Activated T-helper 2 cell treated with anti-CD3 and anti-CD28 coated beads, Interferon-gamma antibody, Interleukin-2, Interleukin-4, amounts not matched to agents 10 μg/mL and 5 μg/mL and 100 μg/mL, durations not matched to agents 14 hours and 24 hours and 36 hours (primary cell): ENCODE results near the gene LILRA5. TPM values are rescaled to one million over a fixed set of nuclear protein-coding genes. Genes with fewer than 3 reads are reported as not detected.
"Not testable (repeated sequence)": the region's sequence is repeated elsewhere in the genome, so short reads cannot be mapped to it uniquely, and the experiment has no call there.

ENCODE experiments used
- DNase-seq: peaks from one replicate; pipeline ENCODE4 v3.0.0; 2021; ENCODE audit warnings: low spot score
- H3K27ac Mint-ChIP-seq: one replicate; pipeline ENCODE4 v1.8.0; 2021; ENCODE audit warnings: mixed read lengths
- H3K27me3 Mint-ChIP-seq: one replicate; pipeline ENCODE4 v1.8.0; 2021; ENCODE audit warnings: low read depth, mixed read lengths
- H3K36me3 Mint-ChIP-seq: one replicate; pipeline ENCODE4 v1.8.0; 2021; ENCODE audit warnings: low read depth, mixed read lengths
- H3K4me1 Mint-ChIP-seq: one replicate; pipeline ENCODE4 v1.8.0; 2021; ENCODE audit warnings: low read depth, mixed read lengths
- H3K4me3 Mint-ChIP-seq: one replicate; pipeline ENCODE4 v1.8.0; 2021; ENCODE audit warnings: low read depth, mild to moderate bottlenecking, moderate library complexity, mixed read lengths
- H3K9me3 Mint-ChIP-seq: one replicate; pipeline ENCODE4 v1.8.0; 2021; ENCODE audit warnings: mixed read lengths
- intact Hi-C: fragments of 100-400 bp; cut with micrococcal nuclease; formaldehyde crosslinking; loops from one replicate; pipeline ENCODE4 v1.15.1; 2023
- total RNA-seq: library from RNA; stranded (reverse); gene quantifications from 2 replicates; pipeline ENCODE4 v1.2.3, GENCODE V29; 2022

Gene LILRA5
- total RNA-seq, 1 donor from 2014 or later, result not detected

DNA sequence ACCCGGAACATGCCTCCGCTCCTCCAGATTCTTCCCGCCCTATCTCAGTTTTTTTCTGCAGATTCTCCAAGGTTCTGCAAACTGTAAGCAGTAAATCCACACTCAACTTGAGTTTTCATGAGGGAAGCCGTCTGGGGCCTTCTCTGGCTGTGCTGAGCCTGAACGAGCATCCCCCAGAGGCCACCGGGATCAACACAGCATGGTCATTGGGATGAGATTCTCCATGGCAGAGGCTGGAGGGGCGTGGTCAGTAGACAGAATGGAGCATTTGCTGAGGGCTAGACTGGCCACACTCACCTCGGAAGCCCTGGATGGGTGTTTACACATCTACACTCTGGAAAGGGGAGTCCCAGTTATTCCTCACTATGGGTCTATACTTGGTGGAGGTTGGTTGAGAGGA, 28.3 kb upstream of the LILRA5 start:
- H3K27me3 Mint-ChIP-seq, result peaks cover 9% of the 10 kb centered on the region
- H3K4me1 Mint-ChIP-seq, result no peaks in the 10 kb centered on the region
- H3K9me3 Mint-ChIP-seq, result no peaks in the 10 kb centered on the region
- intact Hi-C loops, result no loop called here
- no peak overlapping the region for H3K27ac Mint-ChIP-seq
- no peak overlapping the region for H3K4me3 Mint-ChIP-seq
- no peak for DNase-seq
- H3K36me3 Mint-ChIP-seq, result no peaks in the 10 kb centered on the region

DNA sequence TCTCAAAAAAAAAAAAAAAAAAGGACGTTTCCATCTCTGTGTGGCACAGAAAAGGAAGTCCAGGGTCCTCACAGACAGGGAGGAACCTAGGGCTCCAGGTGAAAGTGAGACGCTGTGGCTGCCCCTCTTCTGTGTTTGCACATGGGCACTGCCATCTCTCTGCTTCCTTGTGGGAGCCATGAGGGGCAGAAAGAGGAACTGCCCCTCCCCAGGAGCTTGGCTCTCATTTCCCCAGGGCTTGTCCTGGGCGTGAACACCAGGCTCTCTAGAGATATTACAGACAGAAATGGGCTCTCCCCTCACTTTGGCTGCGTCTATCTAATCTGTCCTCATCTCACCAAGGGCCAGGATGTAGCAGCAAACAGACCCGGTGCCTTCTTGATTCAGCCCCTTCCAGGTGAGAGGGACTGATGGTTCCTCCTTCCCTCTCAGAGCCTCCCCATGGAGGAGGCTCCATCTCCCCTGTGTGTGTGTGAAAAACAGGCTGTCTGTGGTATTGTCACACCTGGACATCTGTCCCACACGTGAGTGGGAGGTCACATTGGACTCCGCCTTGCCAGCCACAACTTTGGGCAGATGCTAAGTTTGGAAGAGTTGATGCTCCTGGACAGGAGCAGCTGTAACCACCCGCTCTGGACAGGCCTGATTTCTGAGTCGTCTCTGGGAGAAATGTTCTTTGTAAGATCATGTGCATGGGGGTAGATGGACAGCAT, 26.8 kb upstream of the LILRA5 start:
- no peak overlapping the region for H3K4me3 Mint-ChIP-seq
- no peak overlapping the region for H3K27ac Mint-ChIP-seq
- intact Hi-C loops, result no loop called here
- H3K27me3 Mint-ChIP-seq, result peaks cover 9% of the 10 kb centered on the region
- H3K9me3 Mint-ChIP-seq, result no peaks in the 10 kb centered on the region
- no peaks in the 10 kb centered on the region for H3K4me1 Mint-ChIP-seq
- no peak for DNase-seq
- no peaks in the 10 kb centered on the region for H3K36me3 Mint-ChIP-seq

DNA sequence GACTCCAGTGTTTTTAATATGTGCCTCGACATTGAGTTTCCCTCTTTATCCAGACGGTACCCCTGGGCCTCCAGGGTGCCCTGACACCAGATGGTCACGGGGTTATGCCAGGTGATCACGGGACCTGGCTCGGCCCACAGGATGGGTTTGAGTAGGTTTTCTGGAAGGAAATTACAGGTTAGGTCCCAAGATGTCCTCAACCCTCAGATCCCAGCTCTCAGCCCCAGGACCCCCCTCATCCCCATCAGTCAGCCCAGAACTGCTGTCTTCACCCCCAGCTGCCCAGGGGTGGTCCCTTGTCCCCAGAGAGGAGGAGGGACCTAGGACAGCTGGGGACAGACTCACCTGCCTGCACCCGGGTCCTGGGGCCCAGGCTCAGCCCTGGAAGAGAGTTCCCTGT, 25.6 kb upstream of the LILRA5 start:
- Mint-ChIP-seq H3K36me3 (no peaks in the 10 kb centered on the region), H3K4me1 (no peaks in the 10 kb centered on the region), H3K27me3 (peaks cover 17% of the 10 kb centered on the region), H3K4me3 (no peak overlapping the region), H3K27ac (no peak overlapping the region), H3K9me3 (no peaks in the 10 kb centered on the region)
- intact Hi-C loops, result no loop called here
- DNase-seq, result no peak

DNA sequence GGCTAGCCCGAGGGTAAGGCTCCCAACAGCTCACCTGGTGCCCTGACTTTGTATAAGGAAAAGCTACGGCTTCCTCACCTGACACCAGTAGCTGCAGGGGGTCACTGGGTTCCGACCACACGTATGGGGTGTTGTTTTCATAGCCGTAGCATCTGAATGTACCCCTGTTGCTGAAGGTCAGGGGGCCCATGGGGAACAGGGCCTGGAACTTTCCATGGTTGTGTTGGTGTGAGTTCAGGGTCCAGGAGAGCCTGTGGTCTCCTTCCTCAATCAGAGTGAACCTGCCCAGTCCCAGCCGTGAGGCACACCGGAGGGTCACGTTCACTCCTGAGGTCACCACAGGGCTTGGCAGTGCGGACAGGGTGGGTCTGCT, 24.9 kb upstream of the LILRA5 start:
- intact Hi-C loops, result no loop called here
- no peaks in the 10 kb centered on the region for H3K9me3 Mint-ChIP-seq
- peaks cover 17% of the 10 kb centered on the region for H3K27me3 Mint-ChIP-seq
- no peaks in the 10 kb centered on the region for H3K4me1 Mint-ChIP-seq
- no peak overlapping the region for H3K4me3 Mint-ChIP-seq
- H3K27ac Mint-ChIP-seq, result no peak overlapping the region
- no peak for DNase-seq
- no peaks in the 10 kb centered on the region for H3K36me3 Mint-ChIP-seq

DNA sequence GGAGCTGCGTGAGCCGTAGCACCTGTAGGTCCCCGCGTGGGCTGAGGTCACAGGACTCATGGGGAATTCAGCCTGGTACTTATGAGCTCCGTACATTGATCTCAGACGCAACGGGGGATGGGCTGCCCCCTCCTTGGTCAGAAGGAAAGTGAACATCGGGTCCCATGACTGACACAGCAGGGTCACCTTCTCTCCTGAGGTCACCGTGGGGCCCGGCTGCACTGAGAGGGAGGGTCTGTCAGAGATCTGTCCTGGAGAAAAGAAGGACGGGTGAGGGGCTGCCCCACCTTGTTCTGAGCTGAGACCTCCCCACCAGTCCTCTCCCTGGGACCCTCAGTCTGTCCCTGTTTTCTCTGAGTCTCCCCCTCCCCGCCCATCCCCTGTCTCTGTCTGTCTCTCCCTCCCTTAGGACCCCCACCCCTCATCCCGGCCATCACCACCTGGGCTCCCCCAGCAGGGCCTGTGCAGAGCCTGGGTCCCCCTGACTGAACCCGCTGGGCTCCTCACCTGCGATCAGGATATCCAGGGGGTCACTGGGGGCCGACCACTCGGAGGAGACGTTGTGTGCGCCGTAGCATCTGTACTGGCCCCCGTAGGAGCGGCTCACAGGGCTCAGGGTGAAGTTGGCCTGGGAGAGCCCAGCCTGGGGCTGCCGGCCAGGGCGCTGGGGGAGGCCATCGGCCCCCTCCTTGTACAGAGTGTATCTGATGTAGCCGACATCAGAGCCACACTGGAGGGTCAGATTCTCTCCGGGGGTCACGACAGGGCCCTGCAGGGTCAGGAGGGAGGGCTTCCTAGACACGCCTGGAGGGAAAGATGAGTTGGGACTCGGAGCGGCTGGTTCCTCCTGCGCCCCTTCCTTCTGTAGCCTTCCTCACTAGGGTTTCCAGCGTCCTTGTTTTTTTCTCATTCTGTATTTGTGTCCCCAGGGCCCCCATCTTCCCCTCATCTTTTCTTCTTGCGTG, 24.2 kb upstream of the LILRA5 start:
- peaks cover 17% of the 10 kb centered on the region for H3K27me3 Mint-ChIP-seq
- no peak overlapping the region for H3K4me3 Mint-ChIP-seq
- no peak for DNase-seq
- H3K27ac Mint-ChIP-seq, result no peak overlapping the region
- H3K36me3 Mint-ChIP-seq, result no peaks in the 10 kb centered on the region
- no peaks in the 10 kb centered on the region for H3K4me1 Mint-ChIP-seq
- intact Hi-C loops, result no loop called here
- H3K9me3 Mint-ChIP-seq, result no peaks in the 10 kb centered on the region

DNA sequence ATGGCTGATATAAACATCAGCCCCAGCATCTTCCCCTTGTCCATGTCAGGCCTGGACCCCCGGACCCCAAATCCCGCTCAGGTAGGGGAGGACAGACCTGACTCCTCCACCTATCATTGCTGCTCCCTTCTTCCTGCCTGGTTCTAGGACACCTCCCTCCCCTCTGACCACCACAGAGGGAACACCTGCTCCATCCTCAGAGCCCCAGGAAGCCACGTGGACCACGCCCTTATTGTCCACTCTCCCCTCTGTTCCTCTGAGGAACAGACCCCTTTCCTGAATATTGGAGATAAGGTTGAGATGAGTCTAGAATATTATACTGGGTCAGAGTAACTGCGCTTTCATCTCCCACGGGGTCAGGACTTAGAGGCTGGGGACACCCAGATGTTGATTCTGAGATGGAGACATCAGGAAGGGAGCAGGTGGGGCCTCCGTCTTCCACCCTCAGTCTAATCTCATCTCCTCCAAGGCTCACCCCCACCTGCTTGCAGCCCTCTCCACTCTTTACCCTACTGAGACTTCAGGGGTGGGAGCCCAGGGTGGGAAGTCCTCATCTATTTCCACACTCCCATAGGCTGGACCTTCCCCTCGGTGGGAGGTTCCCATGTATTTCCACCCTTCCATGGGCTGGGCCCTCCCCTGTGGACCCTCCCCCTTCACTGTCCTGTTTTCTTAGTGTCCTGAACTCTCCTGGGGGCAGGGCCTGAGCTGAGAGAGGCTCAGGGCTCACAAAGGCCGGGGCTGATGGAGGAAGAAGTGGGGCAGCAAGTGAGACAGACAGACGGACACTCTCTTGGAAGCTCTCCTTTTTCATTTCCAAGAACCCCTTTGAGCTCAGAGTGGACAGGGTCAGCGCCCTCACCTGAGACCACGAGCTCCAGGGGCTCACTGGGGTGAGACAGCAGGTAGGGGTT, 23.3 kb upstream of the LILRA5 start:
- Mint-ChIP-seq H3K4me3 (no peak overlapping the region), H3K27me3 (peaks cover 13% of the 10 kb centered on the region), H3K4me1 (no peaks in the 10 kb centered on the region), H3K27ac (no peak overlapping the region), H3K36me3 (no peaks in the 10 kb centered on the region), H3K9me3 (no peaks in the 10 kb centered on the region)
- DNase-seq, result no peak
- intact Hi-C loops, result no loop called here

DNA sequence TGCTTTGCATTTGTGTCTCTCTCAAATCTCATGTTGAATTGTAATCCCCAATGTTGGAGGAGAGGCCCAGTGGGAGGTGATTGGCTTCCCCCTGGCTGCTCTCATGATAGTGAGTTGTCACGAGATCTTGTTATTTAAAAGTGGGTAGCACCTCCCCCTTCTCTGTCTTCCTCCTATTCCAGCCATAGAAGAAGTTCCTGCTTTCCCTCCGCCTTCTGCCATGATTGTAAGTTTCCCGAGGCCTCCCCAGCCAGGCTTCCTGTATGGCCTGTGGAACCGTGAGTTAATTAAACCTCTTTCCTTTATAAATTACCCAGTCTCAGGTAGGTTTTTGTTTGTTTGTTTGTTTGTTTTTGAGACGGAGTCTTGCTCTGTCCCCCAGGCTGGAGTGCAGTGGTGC, 22.2 kb upstream of the LILRA5 start:
- Mint-ChIP-seq H3K4me1 (no peaks in the 10 kb centered on the region), H3K4me3 (no peak overlapping the region), H3K27ac (no peak overlapping the region), H3K9me3 (no peaks in the 10 kb centered on the region), H3K27me3 (peaks cover 11% of the 10 kb centered on the region), H3K36me3 (no peaks in the 10 kb centered on the region)
- DNase-seq, result no peak
- intact Hi-C loops, result no loop called here

DNA sequence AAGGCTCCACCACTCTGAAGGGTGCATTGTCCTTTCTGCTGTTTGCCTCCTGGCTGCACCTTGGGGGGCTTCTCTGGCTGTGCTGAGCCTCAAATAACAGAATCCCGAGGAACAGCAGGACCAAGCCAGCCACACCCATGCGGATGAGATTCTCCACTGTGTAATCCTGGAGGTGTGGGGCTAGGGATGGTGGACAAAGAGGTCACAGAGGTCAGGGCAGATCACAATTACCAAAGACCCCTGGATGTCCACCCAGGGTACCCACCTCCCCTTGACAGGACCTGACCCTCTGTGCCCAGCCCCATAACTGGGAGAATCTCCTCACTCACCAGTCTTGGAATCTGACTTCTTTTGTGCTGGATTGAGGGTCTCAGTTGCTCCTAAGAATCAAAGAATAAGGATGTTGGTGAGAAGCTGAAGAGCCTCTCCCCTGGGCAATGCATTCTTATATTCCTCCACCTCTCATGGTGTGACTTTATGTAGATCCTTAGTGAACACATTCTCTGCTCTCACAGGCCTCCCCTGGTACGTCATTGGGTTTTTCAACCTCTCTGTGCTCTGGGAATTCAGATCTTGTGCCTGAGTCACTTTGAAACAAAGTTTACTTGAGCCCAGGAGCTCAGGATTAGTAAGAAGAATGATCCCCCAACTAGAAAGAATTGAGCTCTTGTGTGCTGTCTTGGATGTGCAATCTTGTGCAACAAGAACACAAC, 20.8 kb upstream of the LILRA5 start:
- no peaks in the 10 kb centered on the region for H3K36me3 Mint-ChIP-seq
- H3K4me1 Mint-ChIP-seq, result peaks cover 2% of the 10 kb centered on the region
- no peaks in the 10 kb centered on the region for H3K9me3 Mint-ChIP-seq
- no peak for DNase-seq
- peaks cover 8% of the 10 kb centered on the region for H3K27me3 Mint-ChIP-seq
- H3K27ac Mint-ChIP-seq, result no peak overlapping the region
- intact Hi-C loops, result no loop called here
- H3K4me3 Mint-ChIP-seq, result no peak overlapping the region

DNA sequence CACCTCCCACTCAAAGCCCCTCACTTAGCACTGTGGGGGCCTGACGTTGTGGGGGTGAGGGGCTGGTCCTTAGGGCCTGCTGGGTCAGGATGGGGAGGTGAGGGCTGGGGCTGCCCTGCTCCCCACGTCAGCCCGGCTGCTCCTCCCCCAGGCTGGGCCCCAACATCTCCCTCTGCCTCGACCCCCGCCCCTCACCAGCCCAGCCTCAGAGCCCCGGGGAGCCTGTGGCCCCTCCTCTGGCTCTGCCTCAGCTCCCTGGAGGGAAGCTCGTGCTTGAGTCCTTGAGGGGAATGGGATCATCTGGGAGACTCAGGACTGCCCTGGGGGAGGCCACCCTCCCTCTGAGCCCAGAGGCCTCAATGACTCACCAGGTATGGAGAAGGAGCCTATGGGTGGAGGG, 19.2 kb upstream of the LILRA5 start:
- Mint-ChIP-seq H3K4me3 (no peak overlapping the region), H3K27ac (no peak overlapping the region), H3K36me3 (no peaks in the 10 kb centered on the region), H3K27me3 (peaks cover 8% of the 10 kb centered on the region), H3K9me3 (no peaks in the 10 kb centered on the region), H3K4me1 (peaks cover 9% of the 10 kb centered on the region)
- intact Hi-C loops, result no loop called here
- DNase-seq, result no peak

DNA sequence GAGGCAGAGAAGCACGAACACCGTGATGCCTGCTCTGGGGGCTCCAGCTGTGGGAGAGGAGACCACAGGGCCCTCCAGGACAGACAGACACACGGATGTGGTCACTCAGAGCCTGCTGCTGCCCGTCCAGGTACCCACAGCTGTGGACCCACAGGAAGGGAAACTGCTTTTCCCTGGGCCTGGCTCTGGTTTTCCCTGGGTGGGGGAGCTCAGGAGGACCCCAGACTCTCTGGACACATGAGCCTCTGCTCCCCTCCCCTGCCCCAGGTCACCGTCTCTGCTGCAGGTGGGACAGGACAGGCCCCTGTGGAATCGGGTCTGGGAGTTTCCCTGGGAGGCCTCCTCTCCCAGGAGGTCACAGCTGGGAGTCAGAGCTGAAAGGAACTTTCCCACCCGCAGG, 18.7 kb upstream of the LILRA5 start:
- Mint-ChIP-seq H3K27ac (no peak overlapping the region), H3K4me1 (peaks cover 12% of the 10 kb centered on the region), H3K36me3 (no peaks in the 10 kb centered on the region), H3K9me3 (no peaks in the 10 kb centered on the region), H3K27me3 (peaks cover 8% of the 10 kb centered on the region), H3K4me3 (no peak overlapping the region)
- intact Hi-C loops, result no loop called here
- DNase-seq, result no peak

DNA sequence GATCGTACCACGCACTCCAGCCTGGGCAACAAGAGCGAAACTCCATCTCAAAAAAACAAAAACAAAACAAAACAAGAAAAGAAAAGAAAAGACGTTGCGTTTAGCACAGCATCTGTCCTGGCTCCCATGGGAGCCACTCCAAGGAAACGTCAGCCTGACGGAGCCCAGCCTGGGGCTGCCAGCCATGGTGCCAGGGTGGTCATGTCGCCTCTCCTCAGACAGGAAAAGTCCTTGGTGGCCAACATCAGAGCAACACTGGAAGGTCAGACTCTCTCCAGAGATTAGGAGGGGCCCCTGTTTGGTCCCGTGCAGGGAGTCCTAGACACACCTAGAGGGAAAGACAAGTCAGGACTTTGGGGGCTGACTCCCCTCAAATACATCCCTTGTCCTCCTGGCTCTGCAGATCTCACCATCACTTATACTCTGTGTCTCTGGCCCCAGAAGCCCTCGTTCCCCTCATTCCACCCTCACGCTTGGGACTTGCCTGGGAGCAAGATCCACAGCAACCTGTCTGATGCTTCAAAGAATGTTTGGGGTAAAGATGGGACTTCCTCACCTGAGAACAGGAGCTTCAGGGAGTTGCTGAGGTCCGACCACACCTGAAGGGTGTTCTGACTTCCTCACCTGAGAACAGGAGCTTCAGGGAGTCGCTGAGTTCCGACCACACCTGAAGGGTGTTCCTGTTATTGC, 16.7 kb upstream of the LILRA5 start:
- no peak overlapping the region for H3K4me3 Mint-ChIP-seq
- no peak overlapping the region for H3K27ac Mint-ChIP-seq
- DNase-seq, result no peak
- H3K4me1 Mint-ChIP-seq, result peaks cover 12% of the 10 kb centered on the region
- no peaks in the 10 kb centered on the region for H3K9me3 Mint-ChIP-seq
- intact Hi-C loops, result no loop called here
- peaks cover 12% of the 10 kb centered on the region for H3K27me3 Mint-ChIP-seq
- H3K36me3 Mint-ChIP-seq, result no peaks in the 10 kb centered on the region

DNA sequence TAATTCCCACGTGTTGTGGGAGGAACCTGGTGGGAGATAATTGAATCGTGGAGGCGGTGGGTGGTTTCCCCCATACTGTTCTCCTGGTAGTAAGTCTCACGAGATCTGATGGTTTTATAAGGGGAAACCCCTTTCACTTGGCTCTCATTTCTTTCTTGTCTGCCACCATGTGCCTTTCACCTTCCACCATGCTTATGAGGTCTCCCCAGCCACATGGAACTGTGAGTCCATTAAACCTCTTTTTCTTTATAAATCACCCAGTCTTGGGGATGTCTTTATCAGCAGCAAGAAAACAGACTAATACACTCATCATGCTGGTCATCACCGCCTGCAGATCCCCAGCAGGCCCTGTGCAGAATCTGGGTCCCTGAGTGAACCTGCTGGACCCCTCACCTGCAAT, 15.8 kb upstream of the LILRA5 start:
- H3K4me3 Mint-ChIP-seq, intact Hi-C loops: not testable (repeated sequence)

More for the DNA sequence above, 15.8 kb upstream of the LILRA5 start:
- H3K27me3 Mint-ChIP-seq, H3K27ac Mint-ChIP-seq, H3K36me3 Mint-ChIP-seq, H3K9me3 Mint-ChIP-seq, DNase-seq: not testable (repeated sequence)
- H3K4me1 Mint-ChIP-seq, result peaks cover 12% of the 10 kb centered on the region
